Neural crest cell (in vitro differentiated cells): ENCODE results near the gene HAPLN3. TPM values are rescaled to one million over a fixed set of nuclear protein-coding genes. Genes with fewer than 3 reads are reported as not detected.
"Not testable (repeated sequence)": the region's sequence is repeated elsewhere in the genome, so short reads cannot be mapped to it uniquely, and the experiment has no call there.

ENCODE experiments used
- DNase-seq: peaks from one replicate; pipeline ENCODE4 v3.0.0; 2021; ENCODE audit warnings: low read depth, mixed read lengths, low spot score
- H3K27ac Mint-ChIP-seq: one replicate; pipeline ENCODE4 v1.8.0; 2021; ENCODE audit warnings: mild to moderate bottlenecking, mixed read lengths; ENCODE audit not compliant: unreplicated experiment
- H3K27me3 Mint-ChIP-seq: 2 replicates; pipeline ENCODE4 v1.8.0; 2021; ENCODE audit warnings: low read depth, mild to moderate bottlenecking, mixed read lengths
- H3K36me3 Mint-ChIP-seq: 2 replicates; pipeline ENCODE4 v1.8.0; 2021; ENCODE audit warnings: low read depth, mild to moderate bottlenecking, mixed read lengths
- H3K4me1 Mint-ChIP-seq: 2 replicates; pipeline ENCODE4 v1.8.0; 2021; ENCODE audit warnings: mixed read lengths
- H3K4me3 Mint-ChIP-seq: one replicate; pipeline ENCODE4 v1.8.0; 2021; ENCODE audit warnings: mild to moderate bottlenecking, mixed read lengths
- H3K9me3 Mint-ChIP-seq: 2 replicates; pipeline ENCODE4 v1.8.0; 2021; ENCODE audit warnings: mixed read lengths
- CTCF ChIP-seq: fragments of 200-600 bp; sonication (generic); conservative IDR thresholded peaks from 2 replicates; pipeline ENCODE4 v1.5.0; 2021; ENCODE audit warnings: antibody characterized with exemption, mild to moderate bottlenecking
- long read RNA-seq: library from polyadenylated mRNA; unstranded; transcript quantifications from one replicate; pipeline ENCODE4 v2.0.0, GENCODE V29; 2020
- total RNA-seq: library from RNA; stranded (reverse); gene quantifications from 2 replicates; pipeline ENCODE4 v1.2.1, GENCODE V29; 2021

Gene HAPLN3
- 2.4 and 2.9 TPM in 2 replicates for total RNA-seq
- long read RNA-seq, partial matches to known transcripts: 0 of 1 reads
- long read RNA-seq, other reads (novel, unspliced or antisense): 1 of 1 reads

GRCh38 chr15:88894819-88895767, at the start of gene HAPLN3:
Gene HAPLN3 (minus strand): TSS chr15:88895544. CDS start chr15:88887298, 8,246 bp downstream.
- Mint-ChIP-seq H3K4me1 (peaks cover 29% of the 10 kb centered on the region), H3K27ac (no peak within 1 kb of the TSS), H3K9me3 (no peaks in the 10 kb centered on the region), H3K4me3 (peak within 1 kb of the TSS; percentile 62), H3K36me3 (no peaks in the 10 kb centered on the region), H3K27me3 (peaks cover 29% of the 10 kb centered on the region)
- peak; percentile 24 for DNase-seq
- no peak for TF ChIP-seq CTCF

GRCh38 chr15:88940110-88940675, 44.8 kb upstream of the HAPLN3 start:
- Mint-ChIP-seq H3K36me3 (peaks cover 7% of the 10 kb centered on the region), H3K4me1 (peaks cover 5% of the 10 kb centered on the region), H3K9me3 (peaks cover 11% of the 10 kb centered on the region), H3K4me3 (no peak overlapping the region), H3K27me3 (no peaks in the 10 kb centered on the region), H3K27ac (no peak overlapping the region)
- DNase-seq: no peak
- no peak for TF ChIP-seq CTCF

- Mint-ChIP-seq H3K4me1 (peaks cover 5% of the 10 kb centered on the region), H3K27ac (no peak overlapping the region), H3K27me3 (no peaks in the 10 kb centered on the region), H3K9me3 (peaks cover 11% of the 10 kb centered on the region), H3K4me3 (no peak overlapping the region), H3K36me3 (peaks cover 7% of the 10 kb centered on the region)
- DNase-seq: no peak
- TF ChIP-seq CTCF: no peak
Measured at GRCh38 chr15:88939486-88939806, 44.1 kb upstream of the HAPLN3 start.

GRCh38 chr15:88938802-88939485, 43.6 kb upstream of the HAPLN3 start:
- TF ChIP-seq CTCF: no peak
- H3K4me3 Mint-ChIP-seq: no peak overlapping the region
- peak overlapping the region; percentile 43 for H3K27ac Mint-ChIP-seq
- peaks cover 11% of the 10 kb centered on the region for H3K9me3 Mint-ChIP-seq
- H3K4me1 Mint-ChIP-seq: peaks cover 5% of the 10 kb centered on the region
- H3K27me3 Mint-ChIP-seq: no peaks in the 10 kb centered on the region
- DNase-seq: no peak
- peaks cover 7% of the 10 kb centered on the region for H3K36me3 Mint-ChIP-seq

- not testable (repeated sequence) for H3K36me3 Mint-ChIP-seq, H3K27me3 Mint-ChIP-seq, H3K4me3 Mint-ChIP-seq, DNase-seq, H3K9me3 Mint-ChIP-seq, H3K27ac Mint-ChIP-seq
- H3K4me1 Mint-ChIP-seq: peaks cover 13% of the 10 kb centered on the region
Measured at GRCh38 chr15:88934449-88934848, 39.1 kb upstream of the HAPLN3 start.
